GM12878 (cell line): Measurements from ENCODE around the gene COA5. TPM values are rescaled to one million over a fixed set of nuclear protein-coding genes. Genes with fewer than 3 reads are reported as not detected.
"Not testable (repeated sequence)": the region's sequence is repeated elsewhere in the genome, so short reads cannot be mapped to it uniquely, and the experiment has no call there.

Source experiments
- ATAC-seq: fragments of 200-7000 bp; cut with Tn5 transposase; 3 replicates; pipeline ENCODE4 v1.9.1; 2020; ENCODE audit warnings: mild to moderate bottlenecking, moderate library complexity
- BruUV-seq: library from RNA; stranded (reverse); fragments of 400-500 nt; replicated peaks from 2 replicates; lab custom pipeline; 2021; lab: Mats Ljungman, UMichigan
- CTCF ChIA-PET: fragments of 300-600 bp; sonication (Branson Sonifier 250); formaldehyde crosslinking; extraction: SDS; loops from one replicate; lab custom pipeline; 2021; ENCODE audit warnings: inconsistent platforms; lab: Yijun Ruan, JAX
- POLR2A ChIA-PET: fragments of 350-600 bp; formaldehyde crosslinking; extraction: SDS; loops from one replicate; lab custom pipeline; 2021; ENCODE audit warnings: inconsistent platforms; lab: Charles Lee
- RAD21 ChIA-PET: fragments of 300-600 bp; sonication (Branson Sonifier 250); formaldehyde crosslinking; loops from one replicate; lab custom pipeline; 2023; ENCODE audit warnings: antibody characterized with exemption; ENCODE audit not compliant: unreplicated experiment; lab: Charles Lee
- SMC1A ChIA-PET: fragments of 300-600 bp; sonication (Branson Sonifier 250); formaldehyde crosslinking; loops from one replicate; lab custom pipeline; 2023; ENCODE audit not compliant: unreplicated experiment, uncharacterized antibody; lab: Charles Lee
- DNase-seq: peaks from one replicate; pipeline ENCODE4 v3.0.0-alpha.2; 2011; ENCODE audit warnings: low read depth, low spot score
- FAIRE-seq: peaks from 3 replicates; lab custom pipeline; 2011; peaks lifted over from hg19 to GRCh38; lab: Jason Lieb, UNC
- H2AFZ ChIP-seq: 2 replicates; pipeline ENCODE4 v1.6.0; 2011; ENCODE audit warnings: low read depth, low read length, control low read depth; ENCODE audit not compliant: control insufficient read depth
- H3K27ac ChIP-seq: 2 replicates; pipeline ENCODE4 v1.5.1; 2011; ENCODE audit warnings: control low read depth; ENCODE audit not compliant: control insufficient read depth, insufficient read depth
- H3K27me3 ChIP-seq, 2 experiments: replicated peaks in 1 of 2; 2 replicates each; pipeline versions ENCODE4 v1.6.0 to v1.6.1; 2011; ENCODE audit warnings: low read length in 1 of 2; ENCODE audit not compliant: control insufficient read depth in 2 of 2, insufficient read depth in 2 of 2
- H3K36me3 ChIP-seq, 2 experiments: 2 replicates each; pipeline ENCODE4 v1.5.1; 2011; ENCODE audit warnings: low read length in 1 of 2; ENCODE audit not compliant: control insufficient read depth in 2 of 2, insufficient read depth in 2 of 2
- H3K4me1 ChIP-seq: 2 replicates; pipeline ENCODE4 v1.6.1; 2011; ENCODE audit warnings: mild to moderate bottlenecking, low read length, moderate library complexity, mixed read lengths; ENCODE audit not compliant: control insufficient read depth, insufficient read depth
- H3K4me2 ChIP-seq: 2 replicates; pipeline ENCODE4 v1.6.0; 2011; ENCODE audit warnings: control low read depth; ENCODE audit not compliant: control insufficient read depth, insufficient read depth
- H3K4me3 ChIP-seq: fragments of 200-600 bp; sonication (generic); 2 replicates; pipeline ENCODE4 v1.5.1; 2016
- H3K79me2 ChIP-seq: 2 replicates; pipeline ENCODE4 v1.6.0; 2011; ENCODE audit warnings: low read length; ENCODE audit not compliant: control insufficient read depth, insufficient read depth
- H3K9ac ChIP-seq: 2 replicates; pipeline ENCODE4 v1.8.0; 2011; ENCODE audit warnings: low read length, control low read depth, mixed read lengths; ENCODE audit not compliant: control insufficient read depth, insufficient read depth
- H3K9me3 ChIP-seq: replicated peaks from 3 replicates; pipeline ENCODE4 v1.5.1; 2011; ENCODE audit warnings: mild to moderate bottlenecking, low read length; ENCODE audit not compliant: control insufficient read depth, insufficient read depth
- H4K20me1 ChIP-seq: 2 replicates; pipeline ENCODE4 v1.6.0; 2011; ENCODE audit not compliant: control insufficient read depth, insufficient read depth
- BCL11A ChIP-seq: IDR thresholded peaks from 2 replicates; pipeline ENCODE4 v1.6.1; 2011; ENCODE audit warnings: low read depth, low read length
- HCFC1 ChIP-seq: fragments of 150-350 bp; IDR thresholded peaks from 2 replicates; pipeline ENCODE4 v1.6.1; 2014; ENCODE audit warnings: low read length
- IRF4 ChIP-seq: IDR thresholded peaks from 2 replicates; pipeline ENCODE4 v1.6.1; 2011; ENCODE audit warnings: low read depth, low read length
- PAX8 ChIP-seq: fragments of 450-650 bp; IDR thresholded peaks from 2 replicates; pipeline ENCODE4 v1.6.1; 2017; ENCODE audit warnings: mild to moderate bottlenecking, moderate library complexity
- RB1 ChIP-seq: fragments of 450-650 bp; formaldehyde crosslinking; IDR thresholded peaks from 2 replicates; pipeline ENCODE4 v1.6.1; 2017; ENCODE audit warnings: mild to moderate bottlenecking, borderline replicate concordance
- USF2 ChIP-seq: IDR thresholded peaks from 2 replicates; pipeline ENCODE4 v1.6.1; 2011; ENCODE audit warnings: low read depth, low read length, improper control_type of control experiment, borderline replicate concordance
- YBX1 ChIP-seq: fragments of 450-650 bp; IDR thresholded peaks from 2 replicates; pipeline ENCODE4 v1.6.1; 2016; ENCODE audit warnings: antibody characterized with exemption
- WGBS: methylation state at CpG from one replicate; pipeline ENCODE4 v1.1.6; 2016; ENCODE audit warnings: low lambda C conversion rate; ENCODE audit not compliant: insufficient replicate concordance, insufficient coverage; ENCODE audit errors: missing lambda C conversion rate; 5-methylcytosine and 5-hydroxymethylcytosine counted together
- in situ Hi-C: fragments of 300-500 bp; cut with MboI; formaldehyde crosslinking; loops from 9 replicates; pipeline ENCODE4 v1.14.3; 2018; ENCODE audit warnings: mixed read lengths
- intact Hi-C: fragments of 100-400 bp; cut with micrococcal nuclease; formaldehyde crosslinking; loops from one replicate; pipeline ENCODE4 v1.14.2; 2022; ENCODE audit not compliant: unreplicated experiment
- polyA plus RNA-seq, 11 experiments: library from polyadenylated mRNA; depleted of rRNA in 4 of 11; unstranded in 6 of 11; stranded (reverse) in 5 of 11; fragments of >200 nt; fragmentation: Nextera tagmentation in 4 of 11; fragmentation: Illumina TruSeq in 1 of 11; extraction: Ambion mirVana in 4 of 11; extraction: Trizol in 1 of 11; gene quantifications; 1 replicate in 1 of 11; 2 replicates in 10 of 11; pipeline versions ENCODE4 v1.2.1 to v1.2.3, GENCODE V29; 2011 to 2016; ENCODE audit warnings: inconsistent platforms in 2 of 11, missing spikeins in 2 of 11, low read depth in 1 of 11
- total RNA-seq, 4 experiments: library from RNA; depleted of rRNA in 3 of 4; stranded (reverse); fragments of >200 nt in 3 of 4; fragmentation: Illumina TruSeq in 1 of 4; extraction: Trizol in 1 of 4; gene quantifications; 2 replicates each; pipeline versions ENCODE4 v1.2.1 to v1.2.3, GENCODE V29; 2013 to 2021

COA5 gene
- total and polyA plus RNA-seq, 10 of the 15 experiments (the other 5 are each of a cell fraction or from before 2014, with no cell fraction given): 20.7 to 63.3 (median 37.9) TPM

- intact Hi-C loops, H2AFZ ChIP-seq, POLR2A ChIA-PET, SMC1A ChIA-PET, ATAC-seq, H3K4me2 ChIP-seq, H3K9me3 ChIP-seq, H3K27ac ChIP-seq, BruUV-seq, H3K4me3 ChIP-seq, H3K79me2 ChIP-seq, in situ Hi-C loops, H3K4me1 ChIP-seq, DNase-seq, H4K20me1 ChIP-seq, H3K27me3 ChIP-seq, RAD21 ChIA-PET, H3K9ac ChIP-seq, FAIRE-seq, CTCF ChIA-PET: not testable (repeated sequence)
- WGBS: 96% methylated on average over 3 of the region's 4 CpGs
- H3K36me3 ChIP-seq: peaks cover 11 to 16% of the 10 kb centered on the region in 2 experiments
Observed at GRCh38 chr2:98594665-98595064, 13.6 kb downstream of the COA5 start.

- no peak for DNase-seq
- BruUV-seq: no TSS peak
- ATAC-seq: no peak
- FAIRE-seq: no peak
- SMC1A ChIA-PET: interaction anchor here (0.6 kb wide), 1 partner anchor 179 kb away, joined by 3 read pairs; no protein-coding TSS in a partner anchor
- Histone ChIP-seq H3K4me1 (no peaks in the 10 kb centered on the region), H4K20me1 (no peaks in the 10 kb centered on the region), H3K27me3 (no peaks in the 10 kb centered on the region), H3K9ac (no peak overlapping the region), H3K9me3 (peaks cover 5% of the 10 kb centered on the region; the same call in 2 of the 3 replicates), H3K27ac (no peak overlapping the region), H3K4me3 (no peak overlapping the region), H3K79me2 (no peaks in the 10 kb centered on the region), H3K4me2 (no peak overlapping the region), H2AFZ (no peak overlapping the region), H3K36me3 (peaks cover 10 to 19% of the 10 kb centered on the region in 2 experiments)
- no peak for TF ChIP-seq USF2
- TF ChIP-seq PAX8: no peak
- TF ChIP-seq BCL11A: no peak
- no peak for TF ChIP-seq HCFC1
- TF ChIP-seq RB1: no peak
- TF ChIP-seq IRF4: no peak
- no peak for TF ChIP-seq YBX1
- POLR2A ChIA-PET: no interaction called here
- CTCF ChIA-PET: no interaction called here
- in situ Hi-C loops: no loop called here
- WGBS: 95% methylated on average over 8 of the region's 8 CpGs
- RAD21 ChIA-PET: no interaction called here
- intact Hi-C loops: no loop called here
Observed at GRCh38 chr2:98592565-98592964, 15.7 kb downstream of the COA5 start.
